GM12892 (cell line): ENCODE data around the gene CRISPLD2.

Experiments
- DNase-seq: peaks from one replicate; pipeline ENCODE4 v3.0.0; 2011; ENCODE audit not compliant: insufficient read length
- FAIRE-seq: peaks from 2 replicates; lab custom pipeline; 2011; peaks lifted over from hg19 to GRCh38; lab: Jason Lieb, UNC
- POLR2A ChIP-seq: IDR thresholded peaks from 2 replicates; pipeline ENCODE4 v1.6.1; 2011; ENCODE audit warnings: low read depth, low read length, control low read depth
- POLR2AphosphoS5 ChIP-seq: IDR thresholded peaks from 2 replicates; pipeline ENCODE4 v1.6.1; 2011; ENCODE audit warnings: low read depth, low read length, control low read depth
- TAF1 ChIP-seq: IDR thresholded peaks from 2 replicates; pipeline ENCODE4 v1.6.1; 2011; ENCODE audit warnings: low read depth, mild to moderate bottlenecking, control low read depth, low read length, borderline replicate concordance

The CRISPLD2 gene

DNA sequence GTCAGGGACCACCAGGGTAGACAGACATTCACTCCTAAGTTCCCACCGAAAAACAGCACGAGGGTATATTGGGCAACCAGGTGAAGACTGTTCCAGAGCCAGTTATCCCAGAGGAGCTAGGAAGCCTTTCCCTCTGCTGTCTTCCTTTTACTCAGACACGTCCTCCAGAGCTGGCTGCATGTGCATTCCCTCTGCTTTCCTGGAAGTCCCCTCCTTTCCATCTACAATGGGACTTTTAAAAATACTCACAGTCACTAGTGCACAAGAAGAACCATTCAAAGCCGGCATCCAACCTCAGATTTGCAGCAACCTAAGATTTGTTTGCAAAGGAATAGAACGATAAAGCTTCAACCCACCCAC lies 32.5 kb upstream of the CRISPLD2 start:
- no peak for DNase-seq
- TF ChIP-seq POLR2A (no peak), TAF1 (no peak), POLR2AphosphoS5 (no peak)
- FAIRE-seq = no peak

DNA sequence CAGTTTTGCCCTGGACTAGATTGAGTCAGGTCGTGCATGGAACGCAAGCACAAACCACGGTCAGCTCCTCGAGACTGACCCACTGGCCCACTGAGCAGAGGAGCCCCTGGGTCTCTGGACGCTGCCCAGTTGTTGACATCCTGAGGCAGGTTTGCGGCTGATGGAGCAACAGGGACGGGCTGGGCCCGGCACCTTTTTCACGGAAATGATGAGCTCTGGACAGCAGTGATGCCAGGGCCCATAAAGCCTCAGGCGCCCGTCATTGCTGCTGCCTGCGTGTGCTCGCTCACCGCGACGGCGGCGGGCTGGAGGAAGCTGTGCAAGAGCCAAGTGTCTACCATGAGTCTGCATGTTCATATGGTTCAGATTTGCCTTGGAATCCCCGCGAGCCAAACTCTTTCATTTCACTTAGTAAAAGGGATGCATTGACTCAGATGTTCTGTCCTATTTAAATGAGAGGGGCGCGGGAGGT lies 30.8 kb upstream of the CRISPLD2 start:
- TF ChIP-seq POLR2AphosphoS5 (no peak), TAF1 (no peak), POLR2A (no peak)
- FAIRE-seq (no peak), DNase-seq (no peak)

DNA sequence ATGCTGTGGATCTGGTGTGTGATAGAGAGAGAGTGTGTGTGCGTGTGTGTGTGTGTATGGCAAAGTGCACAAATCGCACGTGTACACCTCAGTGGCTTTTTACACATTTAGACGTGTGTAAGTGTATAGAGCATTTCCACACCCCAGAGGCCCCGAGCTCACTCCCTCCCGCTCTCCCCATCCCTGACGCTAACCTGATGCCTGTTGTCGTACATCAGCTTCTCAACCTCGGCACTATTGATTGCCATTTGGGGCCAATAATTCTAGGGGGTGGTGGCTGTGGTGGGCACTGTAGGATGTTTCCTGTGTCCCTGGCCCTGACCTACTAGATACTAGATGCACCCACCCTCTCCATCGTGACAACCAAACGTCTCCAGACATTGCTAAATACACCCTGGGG lies 30.4 kb upstream of the CRISPLD2 start:
- no peak for FAIRE-seq

DNA sequence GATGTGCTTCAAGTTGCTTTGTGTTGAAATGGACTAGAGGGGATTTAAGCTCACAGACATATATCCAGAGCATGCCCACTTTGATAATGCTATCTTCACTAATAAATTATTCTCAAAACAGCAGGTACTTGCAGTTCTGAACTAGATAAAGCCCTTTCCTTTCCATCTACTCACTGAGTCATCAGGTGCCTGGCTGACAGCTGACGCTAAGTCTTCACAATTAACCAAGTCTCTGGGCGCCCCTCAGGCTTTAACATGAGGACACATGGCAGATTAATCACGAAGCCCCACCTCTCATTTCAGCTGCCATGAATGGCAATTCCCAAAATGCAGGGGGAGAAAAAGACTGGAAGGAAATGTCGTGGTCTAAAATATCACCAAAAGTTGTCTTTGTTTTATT lies 29.5 kb upstream of the CRISPLD2 start:
- TF ChIP-seq POLR2A (no peak), POLR2AphosphoS5 (no peak), TAF1 (no peak)
- no peak for FAIRE-seq
- no peak for DNase-seq

More for the DNA sequence above, 30.4 kb upstream of the CRISPLD2 start:
- no peak for DNase-seq
- no peak for TF ChIP-seq POLR2A
- no peak for TF ChIP-seq POLR2AphosphoS5
- TF ChIP-seq TAF1 = no peak

DNA sequence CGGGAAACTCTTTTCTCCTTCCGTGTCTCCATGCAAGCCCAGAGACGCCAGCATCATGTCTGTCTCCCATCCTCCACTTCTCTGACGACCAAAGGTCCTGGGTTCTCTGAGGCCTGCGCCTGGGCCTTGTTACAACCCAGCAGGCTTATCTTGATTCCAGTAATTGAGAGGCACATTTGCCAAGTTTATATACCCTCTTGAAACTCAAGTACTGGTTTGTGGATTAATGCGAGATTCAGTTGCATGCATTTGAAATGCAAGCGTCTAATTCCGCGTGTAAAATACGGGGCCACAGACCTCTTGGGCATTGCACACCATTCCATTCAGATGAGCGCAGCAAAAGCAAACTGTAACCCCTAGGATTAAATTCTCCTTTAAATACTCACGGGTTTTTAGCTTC lies 28.7 kb upstream of the CRISPLD2 start:
- DNase-seq = no peak
- TF ChIP-seq POLR2A (no peak), POLR2AphosphoS5 (no peak), TAF1 (no peak)

DNA sequence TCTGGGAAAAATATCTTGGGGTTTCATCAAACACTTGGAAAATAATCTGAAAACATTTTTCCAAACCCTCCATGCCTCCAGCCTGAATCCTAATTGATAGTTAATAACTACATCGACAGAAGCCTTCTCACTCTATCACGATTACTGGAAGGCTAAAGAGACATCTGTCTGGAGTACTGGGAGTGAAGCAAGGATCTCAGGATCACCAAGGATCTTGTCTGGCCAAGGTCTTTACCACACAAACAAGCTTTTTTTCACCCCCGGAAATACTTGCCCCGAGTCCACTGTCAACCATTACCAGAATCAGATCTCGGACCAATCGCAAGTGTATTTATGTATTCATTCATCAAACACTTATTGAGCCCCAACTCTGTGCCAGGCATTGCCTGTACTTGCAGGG lies 28.3 kb upstream of the CRISPLD2 start:
- DNase-seq = no peak
- no peak for TF ChIP-seq POLR2A
- TF ChIP-seq TAF1 = no peak
- TF ChIP-seq POLR2AphosphoS5 = no peak
- FAIRE-seq = no peak

More for the DNA sequence above, 28.7 kb upstream of the CRISPLD2 start:
- no peak for FAIRE-seq

DNA sequence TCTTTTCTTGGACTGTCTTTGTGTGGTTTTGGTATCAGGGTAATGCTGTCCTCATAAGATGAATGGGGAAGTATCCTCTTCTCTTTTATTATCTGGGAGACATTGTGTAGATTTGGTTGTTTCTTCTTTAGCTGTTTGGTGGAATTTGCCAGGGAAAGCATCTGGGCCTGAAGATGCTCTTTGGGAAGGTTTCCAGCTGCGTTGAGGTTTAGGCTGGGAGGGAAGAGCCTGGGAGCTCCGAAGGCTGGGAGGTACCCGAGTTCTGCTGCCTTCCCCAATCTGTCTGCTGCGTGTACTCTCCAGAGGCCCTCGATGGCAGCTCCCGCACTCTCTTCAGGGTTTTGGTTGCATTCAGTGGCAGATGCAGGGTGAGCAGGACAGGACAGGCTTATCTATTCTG lies 25.6 kb upstream of the CRISPLD2 start:
- no peak for DNase-seq
- FAIRE-seq = no peak
- TF ChIP-seq TAF1 (no peak), POLR2AphosphoS5 (no peak), POLR2A (no peak)

DNA sequence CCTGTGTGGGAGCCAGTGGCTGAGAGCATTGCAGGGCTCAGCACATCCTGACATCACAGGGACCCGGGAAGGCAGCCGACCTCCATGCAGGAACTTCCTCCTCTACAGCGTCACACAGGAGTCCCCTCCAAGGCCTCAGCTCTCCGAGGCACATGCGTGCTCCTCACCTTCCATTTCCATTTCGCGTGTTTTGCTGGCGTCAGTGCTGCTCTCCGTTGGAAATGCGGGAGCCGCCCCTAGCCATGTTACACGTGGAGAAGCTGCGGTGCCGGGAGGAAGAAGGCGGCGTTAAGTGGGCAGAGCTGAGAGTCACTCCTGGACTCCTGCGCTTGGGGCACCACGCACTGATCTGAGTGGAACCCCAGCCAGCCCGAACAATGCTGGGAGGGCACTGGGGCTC lies 25.2 kb upstream of the CRISPLD2 start:
- no peak for TF ChIP-seq TAF1
- TF ChIP-seq POLR2A = no peak
- no peak for TF ChIP-seq POLR2AphosphoS5
- FAIRE-seq (no peak), DNase-seq (no peak)

DNA sequence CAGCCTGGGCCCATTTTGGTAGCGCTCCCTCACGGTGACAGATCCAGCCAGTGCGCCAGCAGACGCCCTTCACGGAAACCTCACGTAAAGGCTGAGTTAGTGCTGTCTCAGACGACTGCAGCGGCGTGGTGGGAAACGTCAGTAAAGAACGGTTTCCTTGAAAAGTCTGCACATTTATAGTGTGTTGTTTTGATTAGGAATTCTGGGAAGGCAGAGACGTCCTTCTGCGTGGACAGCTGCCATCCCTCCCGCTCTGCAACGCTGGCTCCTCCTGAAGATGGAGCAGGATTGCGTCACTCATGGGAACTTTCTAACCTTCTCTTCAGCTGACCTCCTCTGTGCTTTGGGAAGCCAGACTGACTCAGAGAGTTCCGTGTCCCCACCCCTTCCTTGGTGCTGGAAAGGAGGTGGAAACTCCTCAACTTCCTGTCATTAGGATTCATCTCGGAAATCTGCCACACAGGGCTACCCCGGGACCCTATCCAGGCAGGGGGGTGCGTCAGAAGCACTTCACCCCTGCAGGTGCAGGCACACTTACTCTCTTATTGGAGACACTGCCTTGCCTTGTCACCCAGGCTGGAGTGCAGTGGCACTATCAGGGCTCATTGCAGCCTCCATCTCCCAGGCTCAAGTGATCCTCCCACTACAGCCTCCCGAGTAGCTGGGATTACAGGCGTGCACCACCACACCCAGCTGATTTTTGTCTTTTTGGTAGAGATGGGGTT lies 24.3 kb upstream of the CRISPLD2 start:
- no peak for TF ChIP-seq POLR2A
- TF ChIP-seq TAF1 = no peak
- no peak for TF ChIP-seq POLR2AphosphoS5
- FAIRE-seq (no peak), DNase-seq (no peak)

DNA sequence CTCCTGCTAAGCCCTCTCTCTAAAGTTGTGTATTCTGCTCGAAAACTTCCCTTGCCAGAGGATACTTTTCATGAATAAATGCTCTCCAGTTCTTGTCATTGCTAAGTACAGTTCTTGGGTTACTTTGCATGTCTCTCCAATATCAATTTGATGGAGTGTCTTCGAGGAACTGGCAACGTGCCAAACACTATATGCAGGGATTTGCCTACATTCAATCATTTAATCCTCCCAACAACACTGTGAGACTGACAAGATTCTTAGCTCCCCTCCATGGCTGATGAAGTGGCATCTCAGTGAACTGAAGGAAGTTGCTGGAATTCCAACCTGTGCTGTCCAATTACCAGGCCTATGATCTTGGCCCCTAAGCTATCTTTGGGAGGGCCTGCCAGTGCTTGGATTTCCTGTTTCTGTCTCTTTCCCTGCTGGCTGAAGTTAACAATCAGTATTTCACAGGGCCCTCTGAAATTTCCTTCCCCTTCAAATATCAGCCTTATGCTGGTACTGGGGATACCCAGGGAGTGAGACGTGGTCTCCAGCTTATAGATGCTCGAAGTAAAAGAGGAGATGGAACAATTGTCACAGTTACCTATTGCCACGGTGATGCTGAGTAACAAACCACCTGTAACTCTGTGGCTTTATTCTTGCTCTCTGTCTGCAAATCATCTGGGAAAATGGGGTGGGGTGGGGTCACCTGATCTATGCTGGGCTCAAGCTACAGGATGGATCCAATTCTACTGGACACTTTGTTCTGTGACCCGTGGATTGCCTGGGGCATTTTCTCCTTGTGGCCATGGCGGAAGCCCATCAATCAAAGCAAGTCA lies 19.4 kb upstream of the CRISPLD2 start:
- DNase-seq = no peak

DNA sequence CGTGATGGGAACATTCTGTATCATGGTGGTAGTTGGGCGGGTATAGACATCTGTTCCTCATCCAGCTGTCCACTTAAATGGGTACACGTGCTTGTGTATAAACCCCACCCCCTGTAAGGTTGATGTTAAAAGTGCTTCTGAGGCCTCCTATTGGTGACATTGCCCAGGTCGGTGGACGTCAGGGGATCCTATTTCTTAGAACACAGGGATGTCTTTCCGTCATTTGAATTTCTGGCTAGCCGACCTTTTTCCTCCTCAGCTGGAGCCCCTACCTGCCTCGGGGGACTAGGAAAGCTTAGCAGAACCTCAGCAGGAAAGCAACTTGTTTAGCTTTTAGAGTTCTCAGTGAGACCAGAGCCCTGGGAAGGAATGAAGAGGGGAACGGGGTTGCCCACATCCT lies 16.6 kb upstream of the CRISPLD2 start:
- TF ChIP-seq POLR2AphosphoS5 = no peak
- no peak for TF ChIP-seq POLR2A
- no peak for TF ChIP-seq TAF1
- FAIRE-seq = no peak
- DNase-seq = no peak

More for the DNA sequence above, 19.4 kb upstream of the CRISPLD2 start:
- no peak for FAIRE-seq
- no peak for TF ChIP-seq POLR2A
- no peak for TF ChIP-seq TAF1
- TF ChIP-seq POLR2AphosphoS5 = no peak

DNA sequence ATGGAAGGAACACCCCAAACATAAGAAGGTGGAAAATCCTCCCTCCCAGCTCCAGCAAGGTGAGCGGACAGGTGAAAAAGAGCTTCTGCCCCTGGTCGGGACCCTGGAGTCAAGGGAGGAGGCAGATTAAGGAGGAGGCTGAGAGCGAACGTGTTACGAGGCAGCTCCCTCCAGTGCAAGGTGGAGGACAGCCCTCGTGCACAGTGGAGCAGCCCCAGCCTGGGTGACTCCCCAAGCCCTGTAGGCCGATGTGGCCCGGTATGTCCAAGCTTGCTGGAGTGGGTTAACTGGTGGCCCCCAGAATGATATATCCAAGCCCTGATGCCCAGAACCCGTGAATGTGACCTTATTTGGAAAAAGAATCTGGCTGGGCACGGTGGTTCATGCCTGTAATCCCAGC lies 15.5 kb upstream of the CRISPLD2 start:
- TF ChIP-seq POLR2AphosphoS5 (no peak), TAF1 (no peak), POLR2A (no peak)
- no peak for DNase-seq

More for the DNA sequence above, 15.5 kb upstream of the CRISPLD2 start:
- no peak for FAIRE-seq
